KOPT-K1 (cell line): ENCODE measurements around the gene DACT2.
"Not testable (repeated sequence)": the region's sequence is repeated elsewhere in the genome, so short reads cannot be mapped to it uniquely, and the experiment has no call there.

ENCODE experiments used
- H3K27ac ChIP-seq: fragments of 200-600 bp; sonication (generic); 2 replicates; pipeline ENCODE4 v1.5.1; 2016; ENCODE audit warnings: antibody characterized with exemption, mild to moderate bottlenecking, low read depth, low read length; ENCODE audit not compliant: poor library complexity, severe bottlenecking
- H3K36me3 ChIP-seq: fragments of 200-600 bp; sonication (generic); 2 replicates; pipeline ENCODE4 v1.5.1; 2017; ENCODE audit warnings: antibody characterized with exemption, mild to moderate bottlenecking, low read length, moderate library complexity; ENCODE audit not compliant: insufficient read depth
- H3K9me3 ChIP-seq: fragments of 200-600 bp; sonication (generic); 2 replicates; pipeline ENCODE4 v1.5.1; 2017; ENCODE audit warnings: antibody characterized with exemption, low read length, mild to moderate bottlenecking; ENCODE audit not compliant: insufficient read depth, poor library complexity, severe bottlenecking

Gene DACT2

GRCh38 chr6:168358842-168359420 lies 39.4 kb upstream of the DACT2 start:
- H3K27ac ChIP-seq: no peak overlapping the region
- peaks cover 23% of the 10 kb centered on the region for H3K9me3 ChIP-seq

GRCh38 chr6:168356872-168357271 lies 37.3 kb upstream of the DACT2 start:
- H3K36me3 ChIP-seq, H3K27ac ChIP-seq: not testable (repeated sequence)
- H3K9me3 ChIP-seq: peaks cover 23% of the 10 kb centered on the region

More at GRCh38 chr6:168358842-168359420, 39.4 kb upstream of the DACT2 start:
- no peaks in the 10 kb centered on the region for H3K36me3 ChIP-seq

- no peak overlapping the region for H3K27ac ChIP-seq
- no peaks in the 10 kb centered on the region for H3K36me3 ChIP-seq
- peaks cover 18% of the 10 kb centered on the region for H3K9me3 ChIP-seq
Measured at GRCh38 chr6:168355716-168356522, 36.3 kb upstream of the DACT2 start.

- Histone ChIP-seq H3K9me3 (peaks cover 10% of the 10 kb centered on the region), H3K27ac (no peak overlapping the region), H3K36me3 (no peaks in the 10 kb centered on the region)
Measured at GRCh38 chr6:168354338-168354737, 34.8 kb upstream of the DACT2 start.

GRCh38 chr6:168353041-168353440 lies 33.5 kb upstream of the DACT2 start:
- peaks cover 10% of the 10 kb centered on the region for H3K9me3 ChIP-seq
- no peak overlapping the region for H3K27ac ChIP-seq
- no peaks in the 10 kb centered on the region for H3K36me3 ChIP-seq

GRCh38 chr6:168352096-168352495 lies 32.5 kb upstream of the DACT2 start:
- Histone ChIP-seq H3K27ac (no peak overlapping the region), H3K9me3 (peaks cover 10% of the 10 kb centered on the region), H3K36me3 (no peaks in the 10 kb centered on the region)

- no peak overlapping the region for H3K27ac ChIP-seq
- H3K9me3 ChIP-seq: no peaks in the 10 kb centered on the region
- no peaks in the 10 kb centered on the region for H3K36me3 ChIP-seq
Measured at GRCh38 chr6:168349718-168350210, 30.2 kb upstream of the DACT2 start.

- Histone ChIP-seq H3K9me3 (no peaks in the 10 kb centered on the region), H3K36me3 (no peaks in the 10 kb centered on the region), H3K27ac (no peak overlapping the region)
Measured at GRCh38 chr6:168348186-168348585, 28.6 kb upstream of the DACT2 start.

GRCh38 chr6:168347615-168348014 lies 28.0 kb upstream of the DACT2 start:
- no peaks in the 10 kb centered on the region for H3K9me3 ChIP-seq
- H3K27ac ChIP-seq: no peak overlapping the region
- H3K36me3 ChIP-seq: no peaks in the 10 kb centered on the region

- Histone ChIP-seq H3K9me3 (no peaks in the 10 kb centered on the region), H3K36me3 (no peaks in the 10 kb centered on the region), H3K27ac (no peak overlapping the region)
Measured at GRCh38 chr6:168347053-168347452, 27.5 kb upstream of the DACT2 start.

- H3K27ac ChIP-seq: no peak overlapping the region
- H3K9me3 ChIP-seq: no peaks in the 10 kb centered on the region
- H3K36me3 ChIP-seq: no peaks in the 10 kb centered on the region
Measured at GRCh38 chr6:168345896-168346754, 26.5 kb upstream of the DACT2 start.

- no peaks in the 10 kb centered on the region for H3K36me3 ChIP-seq
- no peaks in the 10 kb centered on the region for H3K9me3 ChIP-seq
- no peak overlapping the region for H3K27ac ChIP-seq
Measured at GRCh38 chr6:168345266-168345665, 25.7 kb upstream of the DACT2 start.

- Histone ChIP-seq H3K27ac (no peak overlapping the region), H3K36me3 (no peaks in the 10 kb centered on the region), H3K9me3 (no peaks in the 10 kb centered on the region)
Measured at GRCh38 chr6:168344338-168344737, 24.8 kb upstream of the DACT2 start.

GRCh38 chr6:168343239-168344150 lies 23.9 kb upstream of the DACT2 start:
- no peaks in the 10 kb centered on the region for H3K9me3 ChIP-seq
- H3K27ac ChIP-seq: no peak overlapping the region

More at GRCh38 chr6:168343239-168344150, 23.9 kb upstream of the DACT2 start:
- no peaks in the 10 kb centered on the region for H3K36me3 ChIP-seq
